Endothelial cell of umbilical vein (primary cell): ENCODE results near the gene DYNC1LI1.

ENCODE experiments used
- EZH2 ChIP-seq: IDR thresholded peaks from 2 replicates; pipeline ENCODE4 v1.6.1; 2012; ENCODE audit warnings: borderline replicate concordance, low read depth, mild to moderate bottlenecking, moderate library complexity, low read length, inconsistent platforms; ENCODE audit not compliant: severe bottlenecking
- MAX ChIP-seq: IDR thresholded peaks from 2 replicates; pipeline ENCODE4 v1.6.1; 2011; ENCODE audit not compliant: insufficient read depth, insufficient read length
- POLR2A ChIP-seq: IDR thresholded peaks from 2 replicates; pipeline ENCODE4 v1.6.1; 2012; ENCODE audit warnings: low read depth, mild to moderate bottlenecking, control low read depth, low read length
- TF ChIP-seq, protein P1 (sequence below), 2 donors: IDR thresholded peaks; 1 replicate in 1 of 2; 2 replicates in 1 of 2; pipeline ENCODE4 v1.5.1; 2011; ENCODE audit warnings: low read length in 2 of 2, mild to moderate bottlenecking in 2 of 2, moderate library complexity in 2 of 2, control low read depth in 1 of 2, inconsistent platforms in 1 of 2, low read depth in 1 of 2; ENCODE audit not compliant: insufficient read depth in 1 of 2; ENCODE audit errors: extremely low read depth in 1 of 2

GRCh38 chr3:32552013-32552412, 18.6 kb downstream of the DYNC1LI1 start:
- TF ChIP-seq POLR2A (no peak), EZH2 (no peak), MAX (no peak)
- TF ChIP-seq, protein P1, sequence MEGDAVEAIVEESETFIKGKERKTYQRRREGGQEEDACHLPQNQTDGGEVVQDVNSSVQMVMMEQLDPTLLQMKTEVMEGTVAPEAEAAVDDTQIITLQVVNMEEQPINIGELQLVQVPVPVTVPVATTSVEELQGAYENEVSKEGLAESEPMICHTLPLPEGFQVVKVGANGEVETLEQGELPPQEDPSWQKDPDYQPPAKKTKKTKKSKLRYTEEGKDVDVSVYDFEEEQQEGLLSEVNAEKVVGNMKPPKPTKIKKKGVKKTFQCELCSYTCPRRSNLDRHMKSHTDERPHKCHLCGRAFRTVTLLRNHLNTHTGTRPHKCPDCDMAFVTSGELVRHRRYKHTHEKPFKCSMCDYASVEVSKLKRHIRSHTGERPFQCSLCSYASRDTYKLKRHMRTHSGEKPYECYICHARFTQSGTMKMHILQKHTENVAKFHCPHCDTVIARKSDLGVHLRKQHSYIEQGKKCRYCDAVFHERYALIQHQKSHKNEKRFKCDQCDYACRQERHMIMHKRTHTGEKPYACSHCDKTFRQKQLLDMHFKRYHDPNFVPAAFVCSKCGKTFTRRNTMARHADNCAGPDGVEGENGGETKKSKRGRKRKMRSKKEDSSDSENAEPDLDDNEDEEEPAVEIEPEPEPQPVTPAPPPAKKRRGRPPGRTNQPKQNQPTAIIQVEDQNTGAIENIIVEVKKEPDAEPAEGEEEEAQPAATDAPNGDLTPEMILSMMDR (IDR thresholded peaks at IDR 0.05; ENCODE audit: extremely low read depth in 1 of 2, insufficient read depth in 1 of 2, low read depth in 1 of 2, low read length in 2 of 2): no peak
